IMR-90 (cell line): ENCODE measurements around the gene GPRIN3. TPM values are rescaled to one million over a fixed set of nuclear protein-coding genes. Genes with fewer than 3 reads are reported as not detected.

ENCODE experiments used
- ATAC-seq: fragments of 200-7000 bp; cut with Tn5 transposase; 2 replicates; pipeline ENCODE4 v1.9.1; 2020; ENCODE audit warnings: low read depth, mild to moderate bottlenecking, moderate library complexity
- BruUV-seq: library from RNA; stranded (reverse); fragments of 400-500 nt; replicated peaks from 2 replicates; lab custom pipeline; 2021; lab: Mats Ljungman, UMichigan
- CTCF ChIA-PET: fragments of 300-600 bp; formaldehyde crosslinking; extraction: SDS; loops from one replicate; lab custom pipeline; 2021; ENCODE audit warnings: antibody characterized with exemption; lab: Yijun Ruan, JAX
- POLR2A ChIA-PET: fragments of 300-600 bp; sonication (Branson Sonifier 250); formaldehyde crosslinking; loops from one replicate; lab custom pipeline; 2022; ENCODE audit warnings: antibody characterized with exemption; ENCODE audit not compliant: unreplicated experiment; lab: Charles Lee
- DNase-seq: peaks from one replicate; pipeline ENCODE4 v3.0.0; 2013
- H2AFZ ChIP-seq: replicated peaks from 2 replicates; pipeline ENCODE3; 2013; ENCODE audit warnings: low read length, mild to moderate bottlenecking; ENCODE audit not compliant: poor library complexity
- H2AK5ac ChIP-seq: 2 replicates; pipeline ENCODE4 v1.6.1; 2013; ENCODE audit warnings: low read depth, low read length, inconsistent platforms
- H2AK9ac ChIP-seq: replicated peaks from 2 replicates; pipeline ENCODE3; 2013; ENCODE audit warnings: mild to moderate bottlenecking, low read depth, low read length, moderate library complexity; ENCODE audit not compliant: poor library complexity
- H2BK120ac ChIP-seq: 2 replicates; pipeline ENCODE4 v1.6.1; 2013; ENCODE audit warnings: low read depth, low read length, inconsistent platforms
- H2BK15ac ChIP-seq: 3 replicates; pipeline ENCODE4 v1.6.1; 2013; ENCODE audit warnings: low read depth, low read length, inconsistent platforms
- H2BK20ac ChIP-seq: 2 replicates; pipeline ENCODE4 v1.6.1; 2013; ENCODE audit warnings: low read depth, mild to moderate bottlenecking, inconsistent platforms, low read length, moderate library complexity
- H2BK5ac ChIP-seq: 2 replicates; pipeline ENCODE4 v1.6.1; 2013; ENCODE audit warnings: mild to moderate bottlenecking, low read depth, low read length, inconsistent platforms; ENCODE audit not compliant: poor library complexity, severe bottlenecking
- H3K14ac ChIP-seq: replicated peaks from 2 replicates; pipeline ENCODE4 v1.6.1; 2013; ENCODE audit warnings: low read depth, low read length, inconsistent platforms
- H3K18ac ChIP-seq: 2 replicates; pipeline ENCODE4 v1.6.1; 2013; ENCODE audit warnings: low read depth, low read length, control low read depth
- H3K23ac ChIP-seq: 2 replicates; pipeline ENCODE4 v1.6.1; 2013; ENCODE audit warnings: low read depth, low read length, inconsistent platforms
- H3K27ac ChIP-seq: 2 replicates; pipeline ENCODE4 v1.5.1; 2013; ENCODE audit warnings: mild to moderate bottlenecking, control low read depth, low read length; ENCODE audit not compliant: insufficient read depth
- H3K27me3 ChIP-seq: 2 replicates; pipeline ENCODE4 v1.6.1; 2013; ENCODE audit warnings: low read length; ENCODE audit not compliant: control insufficient read depth, insufficient read depth
- H3K36me3 ChIP-seq: 2 replicates; pipeline ENCODE4 v1.6.1; 2013; ENCODE audit warnings: low read length, mixed read lengths; ENCODE audit not compliant: control insufficient read depth, insufficient read depth
- H3K4ac ChIP-seq: 2 replicates; pipeline ENCODE4 v1.6.1; 2013; ENCODE audit warnings: low read depth, low read length, inconsistent platforms
- H3K4me1 ChIP-seq: 2 replicates; pipeline ENCODE4 v1.6.1; 2013; ENCODE audit warnings: low read length, mixed read lengths; ENCODE audit not compliant: control insufficient read depth, insufficient read depth
- H3K4me2 ChIP-seq: 2 replicates; pipeline ENCODE4 v1.6.1; 2013; ENCODE audit warnings: low read depth, mild to moderate bottlenecking, control low read depth, low read length, moderate library complexity
- H3K4me3 ChIP-seq: 2 replicates; pipeline ENCODE4 v1.5.1; 2013; ENCODE audit warnings: low read depth, mild to moderate bottlenecking, control low read depth, low read length, moderate library complexity; ENCODE audit not compliant: insufficient read depth
- H3K56ac ChIP-seq: 2 replicates; pipeline ENCODE4 v1.6.1; 2013; ENCODE audit warnings: low read length, inconsistent platforms; ENCODE audit not compliant: insufficient read depth; ENCODE audit errors: extremely low read depth
- H3K79me1 ChIP-seq, 2 experiments: 2 replicates each; pipeline ENCODE4 v1.6.1; 2013; ENCODE audit warnings: low read length in 2 of 2, inconsistent platforms in 1 of 2, low read depth in 1 of 2
- H3K9ac ChIP-seq: 2 replicates; pipeline ENCODE4 v1.6.1; 2013; ENCODE audit warnings: low read depth, low read length, control low read depth
- H3K9me1 ChIP-seq: 2 replicates; pipeline ENCODE4 v1.6.1; 2013; ENCODE audit warnings: low read length, inconsistent platforms; ENCODE audit not compliant: insufficient read depth
- H3K9me3 ChIP-seq: 2 replicates; pipeline ENCODE4 v1.6.1; 2013; ENCODE audit warnings: low read length; ENCODE audit not compliant: control insufficient read depth, insufficient read depth
- H4K20me1 ChIP-seq: 2 replicates; pipeline ENCODE4 v1.6.1; 2013; ENCODE audit warnings: low read length, inconsistent platforms; ENCODE audit not compliant: insufficient read depth
- H4K5ac ChIP-seq: 2 replicates; pipeline ENCODE4 v1.6.1; 2013; ENCODE audit warnings: mild to moderate bottlenecking, low read depth, low read length, control low read depth
- H4K8ac ChIP-seq, 2 experiments: 2 replicates each; pipeline ENCODE4 v1.6.1; 2013; ENCODE audit warnings: low read depth in 2 of 2, low read length in 2 of 2, control low read depth in 1 of 2, inconsistent platforms in 1 of 2
- H4K91ac ChIP-seq: 2 replicates; pipeline ENCODE4 v1.6.1; 2013; ENCODE audit warnings: low read depth, low read length, inconsistent platforms; ENCODE audit not compliant: insufficient read depth
- RAD21 ChIP-seq: IDR thresholded peaks from 2 replicates; pipeline ENCODE4 v1.6.1; 2012; ENCODE audit warnings: low read length, improper control_type of control experiment
- SMC3 ChIP-seq: fragments of 150-350 bp; IDR thresholded peaks from 2 replicates; pipeline ENCODE4 v1.6.1; 2016; ENCODE audit warnings: low read depth, mild to moderate bottlenecking, antibody characterized with exemption, low read length, moderate library complexity
- WGBS, 2 experiments: methylation state at CpG; one replicate each; pipeline versions ENCODE4 v1.1.5 to v1.1.7; 2013; ENCODE audit warnings: missing lambda C conversion rate in 2 of 2; ENCODE audit not compliant: insufficient read length in 1 of 2; ENCODE audit errors: extremely low coverage in 2 of 2; 5-methylcytosine and 5-hydroxymethylcytosine counted together
- dilution Hi-C: fragments of 300-500 bp; cut with HindIII; formaldehyde crosslinking; loops from one replicate; pipeline ENCODE4 v1.14.3; 2018; ENCODE audit warnings: low sequenced_read_pairs; ENCODE audit not compliant: unreplicated experiment
- in situ Hi-C: fragments of 300-500 bp; cut with MboI; formaldehyde crosslinking; loops from 3 replicates; pipeline ENCODE4 v1.14.3; 2019; ENCODE audit warnings: low sequenced_read_pairs, inconsistent platforms, mixed read lengths
- intact Hi-C: fragments of 100-400 bp; cut with micrococcal nuclease; formaldehyde crosslinking; loops from 2 replicates; pipeline ENCODE4 v1.10.0; 2022
- polyA plus RNA-seq, 3 experiments: library from polyadenylated mRNA; depleted of rRNA; stranded (reverse); fragments of >200 nt; gene quantifications; 2 replicates each; pipeline ENCODE4 v1.2.3, GENCODE V29; 2012; ENCODE audit warnings: low replicate concordance in 1 of 3
- total RNA-seq: library from RNA; depleted of rRNA; stranded (reverse); fragments of >200 nt; gene quantifications from 2 replicates; pipeline ENCODE4 v1.2.3, GENCODE V29; 2012

Gene GPRIN3
- total and polyA plus RNA-seq, 2 of the 4 experiments (the other 2 are of a cell fraction) = under 0.01 TPM; not detected in 1

- Histone ChIP-seq H3K4me2 (no peak overlapping the region), H3K36me3 (no peaks in the 10 kb centered on the region), H3K9me3 (no peaks in the 10 kb centered on the region), H3K23ac (no peak overlapping the region), H2BK20ac (no peak overlapping the region), H2AK9ac (no peak overlapping the region), H2BK15ac (no peak overlapping the region), H4K20me1 (no peaks in the 10 kb centered on the region), H3K79me1 (no peaks in the 10 kb centered on the region), H3K4ac (no peak overlapping the region), H3K14ac (no peak overlapping the region), H4K91ac (no peak overlapping the region), H2BK120ac (no peak overlapping the region), H3K27me3 (no peaks in the 10 kb centered on the region), H3K27ac (no peak overlapping the region), H3K9me1 (no peaks in the 10 kb centered on the region), H2AFZ (no peak overlapping the region), H2AK5ac (no peak overlapping the region), H4K5ac (no peak overlapping the region), H4K8ac (no peak overlapping the region), H3K18ac (no peak overlapping the region), H3K4me3 (no peak overlapping the region), H3K9ac (no peak overlapping the region), H2BK5ac (no peak overlapping the region), H3K4me1 (no peaks in the 10 kb centered on the region), H3K56ac (no peak overlapping the region)
- in situ Hi-C loops = no loop called here
- POLR2A ChIA-PET = no interaction called here
- WGBS, 2 experiments = no CpG with 5 or more reads among the region's 2 CpGs
- CTCF ChIA-PET = no interaction called here
- intact Hi-C loops = no loop called here
- no TSS peak for BruUV-seq
- dilution Hi-C loops = no loop called here
- ATAC-seq (no peak), DNase-seq (no peak)
- TF ChIP-seq SMC3 (no peak), RAD21 (no peak)
These were observed 39.9 kb upstream of the GPRIN3 start for GRCh38 chr4:89347363-89348025.
